OCI-LY7 (cell line): Measurements from ENCODE around the gene ADAMTS2.

Source experiments
- EZH2phosphoT487 ChIP-seq: fragments of 200-600 bp; sonication (generic); IDR thresholded peaks from 2 replicates; pipeline ENCODE4 v1.6.1; 2018; ENCODE audit warnings: low read depth, borderline replicate concordance, mild to moderate bottlenecking, mixed run types, antibody characterized with exemption, low read length, moderate library complexity, mixed read lengths
- TF ChIP-seq, protein P1 (sequence below): fragments of 200-600 bp; sonication (generic); conservative IDR thresholded peaks from 2 replicates; pipeline ENCODE4 v1.5.1; 2014; ENCODE audit warnings: mild to moderate bottlenecking, antibody characterized with exemption, low read length, moderate library complexity, mixed read lengths

DNA sequence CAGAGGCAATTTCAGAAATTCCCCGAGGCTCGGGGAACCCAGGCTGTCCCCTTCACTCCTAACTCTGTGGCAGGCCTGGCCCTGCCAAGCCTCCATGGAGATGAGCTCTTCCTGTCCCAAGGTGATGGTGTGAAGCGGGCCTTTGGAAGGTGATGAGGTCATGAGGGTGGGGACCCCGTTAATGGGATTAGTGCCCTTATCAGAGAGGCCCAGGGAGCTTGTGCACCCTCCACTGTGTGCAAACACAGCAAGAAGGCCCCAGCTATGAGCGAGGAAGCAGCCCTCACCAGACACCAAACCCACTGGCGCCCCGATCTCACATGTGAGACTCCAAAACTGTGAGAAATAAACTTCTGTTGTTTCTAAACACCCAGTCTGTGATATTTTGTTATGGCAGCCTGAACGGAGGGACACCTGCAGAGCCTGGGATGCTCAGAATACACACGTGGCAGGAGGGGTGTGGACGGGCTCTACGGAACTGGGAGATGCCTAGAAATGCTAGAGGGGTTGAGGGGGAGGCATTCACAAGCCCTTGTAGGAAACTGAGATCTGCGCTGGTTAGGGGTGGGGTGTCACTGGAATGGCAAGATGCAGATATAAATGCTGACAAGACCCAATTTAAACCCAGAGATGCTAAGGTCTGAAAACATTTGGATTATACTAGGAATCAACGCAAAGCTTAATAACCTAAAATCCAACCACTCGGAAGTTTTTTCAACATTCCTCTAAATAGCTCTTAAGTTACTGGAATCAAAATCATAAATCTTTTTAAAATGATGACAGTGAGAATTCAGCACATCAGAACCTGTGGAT lies 46.9 kb downstream of the ADAMTS2 start:
- TF ChIP-seq, protein P1, sequence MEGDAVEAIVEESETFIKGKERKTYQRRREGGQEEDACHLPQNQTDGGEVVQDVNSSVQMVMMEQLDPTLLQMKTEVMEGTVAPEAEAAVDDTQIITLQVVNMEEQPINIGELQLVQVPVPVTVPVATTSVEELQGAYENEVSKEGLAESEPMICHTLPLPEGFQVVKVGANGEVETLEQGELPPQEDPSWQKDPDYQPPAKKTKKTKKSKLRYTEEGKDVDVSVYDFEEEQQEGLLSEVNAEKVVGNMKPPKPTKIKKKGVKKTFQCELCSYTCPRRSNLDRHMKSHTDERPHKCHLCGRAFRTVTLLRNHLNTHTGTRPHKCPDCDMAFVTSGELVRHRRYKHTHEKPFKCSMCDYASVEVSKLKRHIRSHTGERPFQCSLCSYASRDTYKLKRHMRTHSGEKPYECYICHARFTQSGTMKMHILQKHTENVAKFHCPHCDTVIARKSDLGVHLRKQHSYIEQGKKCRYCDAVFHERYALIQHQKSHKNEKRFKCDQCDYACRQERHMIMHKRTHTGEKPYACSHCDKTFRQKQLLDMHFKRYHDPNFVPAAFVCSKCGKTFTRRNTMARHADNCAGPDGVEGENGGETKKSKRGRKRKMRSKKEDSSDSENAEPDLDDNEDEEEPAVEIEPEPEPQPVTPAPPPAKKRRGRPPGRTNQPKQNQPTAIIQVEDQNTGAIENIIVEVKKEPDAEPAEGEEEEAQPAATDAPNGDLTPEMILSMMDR: no peak
- TF ChIP-seq EZH2phosphoT487: no peak
